ENCODE data around the gene SCYGR4.
"Not testable (repeated sequence)": the region's sequence is repeated elsewhere in the genome, so short reads cannot be mapped to it uniquely, and the experiment has no call there.

SCYGR4 gene

GRCh38 chr2:227617316-227618230, at the start of gene SCYGR4:
Gene SCYGR4 (plus strand): TSS chr2:227617498. CDS start chr2:227617498, 0 bp downstream.
- no peak for DNase-seq

GRCh38 chr2:227568852-227569169, 48.5 kb upstream of the SCYGR4 start:
- DNase-seq: no peak

- no peak for DNase-seq
Measured at GRCh38 chr2:227570615-227571014, 46.7 kb upstream of the SCYGR4 start.

- DNase-seq: no peak
Measured at GRCh38 chr2:227576110-227576509, 41.2 kb upstream of the SCYGR4 start.

GRCh38 chr2:227576812-227577211, 40.5 kb upstream of the SCYGR4 start:
- DNase-seq: no peak

- DNase-seq: no peak
Measured at GRCh38 chr2:227577555-227577954, 39.7 kb upstream of the SCYGR4 start.

- no peak for DNase-seq
Measured at GRCh38 chr2:227578642-227579041, 38.7 kb upstream of the SCYGR4 start.

GRCh38 chr2:227579791-227580190, 37.5 kb upstream of the SCYGR4 start:
- DNase-seq: no peak

- no peak for DNase-seq
Measured at GRCh38 chr2:227582369-227582768, 34.9 kb upstream of the SCYGR4 start.

GRCh38 chr2:227592694-227593387, 24.5 kb upstream of the SCYGR4 start:
- DNase-seq: no peak

GRCh38 chr2:227595797-227596196, 21.5 kb upstream of the SCYGR4 start:
- no peak for DNase-seq

- no peak for DNase-seq
Measured at GRCh38 chr2:227597036-227597435, 20.3 kb upstream of the SCYGR4 start.

- DNase-seq: no peak
Measured at GRCh38 chr2:227597998-227598397, 19.3 kb upstream of the SCYGR4 start.

GRCh38 chr2:227598835-227599503, 18.3 kb upstream of the SCYGR4 start, which contains the start of gene SCYGR2:
Gene SCYGR2 (plus strand): TSS chr2:227598893. CDS start chr2:227598893, 0 bp downstream.
- DNase-seq: not testable (repeated sequence)

- DNase-seq: no peak
Measured at GRCh38 chr2:227602358-227602757, 14.9 kb upstream of the SCYGR4 start.

GRCh38 chr2:227606476-227606875, 10.8 kb upstream of the SCYGR4 start:
- DNase-seq: no peak

- DNase-seq: no peak
Measured at GRCh38 chr2:227607941-227608340, 9.4 kb upstream of the SCYGR4 start.

- DNase-seq: no peak
Measured at GRCh38 chr2:227608561-227609338, 8.5 kb upstream of the SCYGR4 start.

- no peak for DNase-seq
Measured at GRCh38 chr2:227610123-227610522, 7.2 kb upstream of the SCYGR4 start.

- no peak for DNase-seq
Measured at GRCh38 chr2:227612546-227613271, 4.6 kb upstream of the SCYGR4 start.

- DNase-seq: no peak
Measured at GRCh38 chr2:227613272-227613660, 4.0 kb upstream of the SCYGR4 start.

- DNase-seq: no peak
Measured at GRCh38 chr2:227614246-227614645, 3.1 kb upstream of the SCYGR4 start.

Data from NCI-H446 (cell line).